ENCODE results near the gene POLR2M.

- TF ChIP-seq POLR2AphosphoS5 (IDR thresholded peaks at IDR 0.05; ENCODE audit: low read depth, low read length) (no peak), SIN3A (IDR thresholded peaks at IDR 0.05; ENCODE audit: borderline replicate concordance, insufficient read depth, low read length) (no peak), REST (IDR thresholded peaks at IDR 0.05; ENCODE audit: insufficient read depth in 1 of 2, low read depth in 2 of 2, low read length in 2 of 2) (no peak), FOXP2 (optimal IDR thresholded peaks at IDR 0.05; ENCODE audit: borderline replicate concordance, extremely low read depth, extremely low read length, insufficient read depth) (no peak)
Observed at GRCh38 chr15:57683481-57683880, 23.0 kb upstream of the POLR2M start.

Data from PFSK-1 (cell line).